Measurements from ENCODE around the gene KCNMB2. TPM values are rescaled to one million over a fixed set of nuclear protein-coding genes. Genes with fewer than 3 reads are reported as not detected.
"Not testable (repeated sequence)": the region's sequence is repeated elsewhere in the genome, so short reads cannot be mapped to it uniquely, and the experiment has no call there.

Gene KCNMB2
- total RNA-seq, 1 donor from 2014 or later: 0.27 TPM

DNA sequence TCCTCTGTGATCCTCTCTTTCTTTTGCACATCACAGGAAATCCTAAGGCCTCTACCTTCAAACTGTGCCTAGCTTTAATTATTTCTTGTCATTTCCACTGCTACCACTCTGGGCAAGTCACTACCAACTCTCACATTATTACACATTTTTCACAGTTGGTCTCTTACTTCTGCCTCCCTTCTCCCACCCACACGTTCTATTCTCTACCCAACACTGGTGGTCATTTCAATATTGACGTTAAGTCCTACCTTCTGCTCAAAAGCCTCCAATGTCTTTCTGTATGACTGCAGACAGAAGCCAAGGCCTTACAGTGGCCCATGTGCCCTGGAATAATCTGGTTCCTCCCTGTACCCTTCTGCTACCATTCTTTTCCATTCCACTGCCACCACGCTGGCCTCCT lies 3.9 kb downstream of the KCNMB2 start:
- peaks cover 32% of the 10 kb centered on the region for H3K27me3 Mint-ChIP-seq (ENCODE audit: low read depth)
- no peaks in the 10 kb centered on the region for H3K36me3 Mint-ChIP-seq (ENCODE audit: low read depth)
- peaks cover 11% of the 10 kb centered on the region for H3K4me1 Mint-ChIP-seq (ENCODE audit: low read depth)
- no peak for TF ChIP-seq CTCF (IDR thresholded peaks at IDR 0.05)
- no peak for DNase-seq (ENCODE audit: low spot score)
- no peak overlapping the region for H3K27ac Mint-ChIP-seq (ENCODE audit: unreplicated experiment)
- no peak overlapping the region for H3K4me3 Mint-ChIP-seq (ENCODE audit: unreplicated experiment)
- no peaks in the 10 kb centered on the region for H3K9me3 Mint-ChIP-seq (ENCODE audit: low read depth)

DNA sequence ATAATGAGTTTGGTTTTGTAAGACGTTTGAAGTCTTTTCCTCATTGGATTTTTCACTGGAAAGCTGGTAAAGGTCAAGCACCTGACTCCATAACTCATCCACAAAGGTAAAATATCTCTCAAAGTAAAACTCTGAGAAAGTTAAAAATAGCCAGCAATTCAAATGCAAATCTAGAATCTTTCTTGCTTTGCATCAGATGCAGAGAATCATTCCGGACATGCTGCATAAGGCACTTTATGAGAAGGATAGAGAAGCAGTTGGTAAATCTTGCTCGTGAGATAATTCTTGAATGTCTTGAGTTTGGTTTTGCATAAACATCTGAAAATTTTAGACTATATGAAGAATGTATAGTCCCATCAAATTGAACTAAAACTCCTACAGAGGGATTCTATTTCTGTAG lies 9.1 kb downstream of the KCNMB2 start:
- Mint-ChIP-seq H3K4me1 (ENCODE audit: low read depth) (no peaks in the 10 kb centered on the region), H3K9me3 (ENCODE audit: low read depth) (no peaks in the 10 kb centered on the region), H3K36me3 (ENCODE audit: low read depth) (no peaks in the 10 kb centered on the region), H3K27ac (ENCODE audit: unreplicated experiment) (no peak overlapping the region), H3K27me3 (ENCODE audit: low read depth) (peaks cover 9% of the 10 kb centered on the region), H3K4me3 (ENCODE audit: unreplicated experiment) (no peak overlapping the region)
- TF ChIP-seq CTCF (IDR thresholded peaks at IDR 0.05): no peak
- no peak for DNase-seq (ENCODE audit: low spot score)

GRCh38 chr3:178546079-178546478 lies 9.8 kb downstream of the KCNMB2 start:
- H3K27me3 Mint-ChIP-seq (ENCODE audit: low read depth): peaks cover 8% of the 10 kb centered on the region
- no peak for DNase-seq (ENCODE audit: low spot score)
- H3K9me3 Mint-ChIP-seq (ENCODE audit: low read depth): no peaks in the 10 kb centered on the region
- no peaks in the 10 kb centered on the region for H3K4me1 Mint-ChIP-seq (ENCODE audit: low read depth)
- H3K36me3 Mint-ChIP-seq (ENCODE audit: low read depth): no peaks in the 10 kb centered on the region
- TF ChIP-seq CTCF (IDR thresholded peaks at IDR 0.05): peak; percentile 24
- no peak overlapping the region for H3K27ac Mint-ChIP-seq (ENCODE audit: unreplicated experiment)
- no peak overlapping the region for H3K4me3 Mint-ChIP-seq (ENCODE audit: unreplicated experiment)

DNA sequence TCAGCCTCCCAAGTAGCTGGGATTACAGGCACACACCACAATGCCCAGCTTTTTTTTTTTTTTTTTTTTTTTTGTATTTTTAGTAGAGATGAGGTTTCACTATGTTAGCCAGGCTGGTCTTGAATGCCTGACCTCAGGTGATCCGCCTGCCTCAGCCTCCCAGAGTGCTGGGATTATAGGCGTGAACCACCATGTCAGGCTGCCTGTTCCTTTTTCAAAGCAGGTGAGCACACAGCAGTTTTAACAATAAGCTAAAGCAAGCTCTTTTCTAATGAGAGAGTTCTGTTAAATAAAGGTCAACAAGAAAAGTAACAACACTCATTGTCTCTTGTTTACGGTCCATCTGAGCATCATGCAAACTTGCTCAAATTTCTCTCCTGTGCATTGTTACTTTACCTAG lies 13.2 kb downstream of the KCNMB2 start:
- H3K27ac Mint-ChIP-seq (ENCODE audit: unreplicated experiment); DNase-seq (ENCODE audit: low spot score); H3K36me3 Mint-ChIP-seq (ENCODE audit: low read depth); H3K4me3 Mint-ChIP-seq (ENCODE audit: unreplicated experiment); H3K9me3 Mint-ChIP-seq (ENCODE audit: low read depth); H3K4me1 Mint-ChIP-seq (ENCODE audit: low read depth); H3K27me3 Mint-ChIP-seq (ENCODE audit: low read depth): not testable (repeated sequence)

GRCh38 chr3:178551916-178552321 lies 15.7 kb downstream of the KCNMB2 start:
- Mint-ChIP-seq H3K27ac (ENCODE audit: unreplicated experiment) (no peak overlapping the region), H3K4me3 (ENCODE audit: unreplicated experiment) (no peak overlapping the region), H3K4me1 (ENCODE audit: low read depth) (no peaks in the 10 kb centered on the region), H3K9me3 (ENCODE audit: low read depth) (no peaks in the 10 kb centered on the region), H3K27me3 (ENCODE audit: low read depth) (peaks cover 4% of the 10 kb centered on the region), H3K36me3 (ENCODE audit: low read depth) (no peaks in the 10 kb centered on the region)
- no peak for DNase-seq (ENCODE audit: low spot score)
- TF ChIP-seq CTCF (IDR thresholded peaks at IDR 0.05): no peak

GRCh38 chr3:178558637-178559036 lies 22.4 kb downstream of the KCNMB2 start:
- no peak for TF ChIP-seq CTCF (IDR thresholded peaks at IDR 0.05)
- DNase-seq (ENCODE audit: low spot score): no peak
- no peak overlapping the region for H3K27ac Mint-ChIP-seq (ENCODE audit: unreplicated experiment)

More at GRCh38 chr3:178558637-178559036, 22.4 kb downstream of the KCNMB2 start:
- H3K36me3 Mint-ChIP-seq (ENCODE audit: low read depth): no peaks in the 10 kb centered on the region
- H3K9me3 Mint-ChIP-seq (ENCODE audit: low read depth): no peaks in the 10 kb centered on the region
- no peak overlapping the region for H3K4me3 Mint-ChIP-seq (ENCODE audit: unreplicated experiment)
- peaks cover 9% of the 10 kb centered on the region for H3K27me3 Mint-ChIP-seq (ENCODE audit: low read depth)
- H3K4me1 Mint-ChIP-seq (ENCODE audit: low read depth): peaks cover 5% of the 10 kb centered on the region

Measured in chondrocyte (in vitro differentiated cells).